ENCODE measurements around the gene PITX3. TPM values are rescaled to one million over a fixed set of nuclear protein-coding genes. Genes with fewer than 3 reads are reported as not detected.
A peak's percentile ranks its signal among the peaks of the same experiment; 100 is the strongest.

PITX3 gene
- total RNA-seq (not detected), polyA plus RNA-seq (not detected)

DNA sequence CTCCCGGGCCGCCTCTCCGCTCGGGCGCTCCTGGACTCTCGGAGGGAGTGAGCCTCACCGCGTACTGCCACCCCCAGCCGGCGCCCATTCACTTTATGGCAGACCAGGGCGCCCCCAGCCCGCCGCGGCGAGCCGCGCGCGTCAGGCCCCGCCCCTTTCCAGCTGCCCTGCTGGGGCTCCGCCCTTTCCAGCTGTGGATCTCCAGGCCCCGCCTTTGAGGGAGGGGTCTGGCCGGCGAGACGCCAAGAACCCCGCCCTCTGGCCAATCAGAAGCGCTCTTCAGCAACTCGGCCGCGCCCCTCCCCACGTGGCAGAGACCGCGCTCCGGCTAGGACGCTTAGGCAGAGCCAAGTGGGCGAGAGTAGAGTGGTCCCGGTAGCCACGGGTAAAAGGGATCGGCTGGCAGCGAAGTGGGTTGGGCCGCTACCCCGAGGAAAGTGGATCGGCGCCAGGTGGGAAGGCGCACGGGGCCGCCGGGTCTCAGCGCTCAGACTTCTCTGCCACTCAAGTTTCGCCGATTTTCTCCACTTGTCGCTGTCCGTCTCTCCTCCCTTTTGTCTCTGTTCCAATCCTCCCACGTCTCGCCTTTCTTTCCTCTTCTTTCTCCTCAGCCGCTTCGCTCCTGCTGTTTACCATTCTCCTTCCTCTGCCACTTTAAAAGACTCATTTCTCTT lies at the start of gene PITX3:
Gene PITX3, minus strand, starts transcription at position 69 of the 674 bp plus-strand sequence. CDS start 9,432 bp downstream, outside the sequence.
- Mint-ChIP-seq H3K4me1 (peaks cover 31 to 43% (median 36%) of the 10 kb centered on the region in 3 donors), H3K36me3 (peaks cover 0 to 8% (median 0%) of the 10 kb centered on the region in 3 donors), H3K9me3 (no peaks in the 10 kb centered on the region), H3K27me3 (peaks cover 15 to 21% of the 10 kb centered on the region in 2 donors), H3K27ac (peak within 1 kb of the TSS in 5 of 8 donors; percentile 4 to 58 (median 25)), H3K4me3 (peak within 1 kb of the TSS; percentile 75 to 92 (median 83))
- no peaks in the 10 kb centered on the region for H3K36me3 ChIP-seq (ENCODE audit: insufficient read depth, low read length)
- ChIA-PET POLR2A (interaction anchor here (0.7 kb wide), 1 partner anchor 110 kb away, joined by 5 read pairs; no protein-coding TSS in a partner anchor), CTCF (interaction anchor here (1.3 to 5.1 kb wide), 3 partner anchors 8 to 111 kb away, joined by 3 to 32 read pairs (median 29); no protein-coding TSS in a partner anchor)
- peak within 1 kb of the TSS; percentile 68 for H3K4me3 ChIP-seq (ENCODE audit: low read length)
- peaks cover 34% of the 10 kb centered on the region for H3K4me1 ChIP-seq (ENCODE audit: insufficient read depth, low read length)
- H3K27me3 ChIP-seq (ENCODE audit: insufficient read depth, low read length, poor library complexity, severe bottlenecking), result peaks cover 18% of the 10 kb centered on the region
- no peaks in the 10 kb centered on the region for H3K9me3 ChIP-seq (ENCODE audit: low read length)
- H3K27ac ChIP-seq (ENCODE audit: low read depth, low read length), result no peak within 1 kb of the TSS
- peak; percentile 80 to 92 (median 89) for DNase-seq

- Histone ChIP-seq H3K4me1 (ENCODE audit: insufficient read depth, low read length) (no peaks in the 10 kb centered on the region), H3K27ac (ENCODE audit: low read depth, low read length) (no peak overlapping the region), H3K36me3 (ENCODE audit: insufficient read depth, low read length) (no peaks in the 10 kb centered on the region), H3K27me3 (ENCODE audit: insufficient read depth, low read length, poor library complexity, severe bottlenecking) (no peaks in the 10 kb centered on the region), H3K9me3 (ENCODE audit: low read length) (no peaks in the 10 kb centered on the region), H3K4me3 (ENCODE audit: low read length) (no peak overlapping the region)
- no peak for DNase-seq
- peak overlapping the region in 2 of 8 donors; percentile 33 to 36 for H3K27ac Mint-ChIP-seq
- peaks cover 0 to 45% (median 6%) of the 10 kb centered on the region in 3 donors for H3K36me3 Mint-ChIP-seq
- no peaks in the 10 kb centered on the region for H3K9me3 Mint-ChIP-seq
- ChIA-PET CTCF (interaction anchor here (1.1 kb wide), 1 partner anchor 12 kb away, joined by 3 read pairs; no protein-coding TSS in a partner anchor), POLR2A (no interaction called here)
- no peak overlapping the region for H3K4me3 Mint-ChIP-seq
- no peaks in the 10 kb centered on the region for H3K27me3 Mint-ChIP-seq
- peaks cover 15 to 50% (median 36%) of the 10 kb centered on the region in 3 donors for H3K4me1 Mint-ChIP-seq
These were observed 48.5 kb upstream of the PITX3 start for GRCh38 chr10:102289840-102290239.

GRCh38 chr10:102289356-102289755 lies 48.0 kb upstream of the PITX3 start:
- Histone ChIP-seq H3K36me3 (ENCODE audit: insufficient read depth, low read length) (no peaks in the 10 kb centered on the region), H3K27ac (ENCODE audit: low read depth, low read length) (no peak overlapping the region), H3K4me3 (ENCODE audit: low read length) (no peak overlapping the region), H3K4me1 (ENCODE audit: insufficient read depth, low read length) (peaks cover 1% of the 10 kb centered on the region), H3K9me3 (ENCODE audit: low read length) (no peaks in the 10 kb centered on the region), H3K27me3 (ENCODE audit: insufficient read depth, low read length, poor library complexity, severe bottlenecking) (no peaks in the 10 kb centered on the region)
- Mint-ChIP-seq H3K4me1 (peaks cover 16 to 51% (median 41%) of the 10 kb centered on the region in 3 donors), H3K36me3 (peaks cover 0 to 44% (median 5%) of the 10 kb centered on the region in 3 donors), H3K27ac (peak overlapping the region in 3 of 8 donors; percentile 33 to 72 (median 36)), H3K4me3 (no peak overlapping the region), H3K9me3 (no peaks in the 10 kb centered on the region), H3K27me3 (no peaks in the 10 kb centered on the region)
- DNase-seq, result no peak
- ChIA-PET CTCF (no interaction called here), POLR2A (no interaction called here)

DNA sequence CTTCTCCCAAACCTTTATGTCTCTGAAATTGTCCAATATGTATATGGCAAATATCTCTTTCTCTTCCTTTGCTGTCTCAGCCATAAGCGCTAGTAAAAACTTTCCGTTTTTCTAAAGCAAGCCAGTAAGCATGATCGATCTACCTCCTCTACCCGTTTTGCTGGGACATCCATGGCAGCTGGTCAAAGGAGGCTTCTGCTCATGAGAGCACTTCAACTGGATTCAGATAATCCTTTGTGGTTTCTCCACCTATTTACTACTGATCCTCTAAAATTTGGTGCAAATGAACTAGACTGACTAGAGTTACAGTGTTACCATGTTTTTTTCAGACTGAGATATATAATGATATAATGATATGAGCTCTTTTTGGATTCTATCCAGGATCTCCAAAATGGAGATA lies 46.7 kb upstream of the PITX3 start:
- CTCF ChIA-PET, result no interaction called here
- H3K4me1 Mint-ChIP-seq, result peaks cover 29 to 64% (median 54%) of the 10 kb centered on the region in 3 donors

GRCh38 chr10:102287538-102287937 lies 46.2 kb upstream of the PITX3 start:
- CTCF ChIA-PET, result no interaction called here
- H3K9me3 ChIP-seq (ENCODE audit: low read length), result no peaks in the 10 kb centered on the region
- no peaks in the 10 kb centered on the region for H3K27me3 ChIP-seq (ENCODE audit: insufficient read depth, low read length, poor library complexity, severe bottlenecking)
- H3K27ac ChIP-seq (ENCODE audit: low read depth, low read length), result no peak overlapping the region
- H3K9me3 Mint-ChIP-seq, result no peaks in the 10 kb centered on the region
- POLR2A ChIA-PET, result no interaction called here
- no peaks in the 10 kb centered on the region for H3K36me3 ChIP-seq (ENCODE audit: insufficient read depth, low read length)
- H3K36me3 Mint-ChIP-seq, result peaks cover 0 to 48% (median 5%) of the 10 kb centered on the region in 3 donors
- no peak for DNase-seq
- H3K4me1 ChIP-seq (ENCODE audit: insufficient read depth, low read length), result peaks cover 18% of the 10 kb centered on the region
- peaks cover 32 to 67% (median 58%) of the 10 kb centered on the region in 3 donors for H3K4me1 Mint-ChIP-seq
- no peak overlapping the region for H3K4me3 ChIP-seq (ENCODE audit: low read length)
- H3K27me3 Mint-ChIP-seq, result no peaks in the 10 kb centered on the region
- H3K27ac Mint-ChIP-seq, result no peak overlapping the region
- no peak overlapping the region for H3K4me3 Mint-ChIP-seq

More for the DNA sequence above, 46.7 kb upstream of the PITX3 start:
- H3K27ac Mint-ChIP-seq, result no peak overlapping the region
- H3K4me3 ChIP-seq (ENCODE audit: low read length), result no peak overlapping the region
- POLR2A ChIA-PET, result no interaction called here
- no peaks in the 10 kb centered on the region for H3K9me3 Mint-ChIP-seq
- H3K27ac ChIP-seq (ENCODE audit: low read depth, low read length), result no peak overlapping the region
- no peaks in the 10 kb centered on the region for H3K36me3 ChIP-seq (ENCODE audit: insufficient read depth, low read length)
- no peaks in the 10 kb centered on the region for H3K27me3 Mint-ChIP-seq
- DNase-seq, result no peak
- H3K4me3 Mint-ChIP-seq, result no peak overlapping the region
- H3K4me1 ChIP-seq (ENCODE audit: insufficient read depth, low read length), result peaks cover 13% of the 10 kb centered on the region
- H3K27me3 ChIP-seq (ENCODE audit: insufficient read depth, low read length, poor library complexity, severe bottlenecking), result no peaks in the 10 kb centered on the region
- no peaks in the 10 kb centered on the region for H3K9me3 ChIP-seq (ENCODE audit: low read length)
- H3K36me3 Mint-ChIP-seq, result peaks cover 0 to 47% (median 5%) of the 10 kb centered on the region in 3 donors

DNA sequence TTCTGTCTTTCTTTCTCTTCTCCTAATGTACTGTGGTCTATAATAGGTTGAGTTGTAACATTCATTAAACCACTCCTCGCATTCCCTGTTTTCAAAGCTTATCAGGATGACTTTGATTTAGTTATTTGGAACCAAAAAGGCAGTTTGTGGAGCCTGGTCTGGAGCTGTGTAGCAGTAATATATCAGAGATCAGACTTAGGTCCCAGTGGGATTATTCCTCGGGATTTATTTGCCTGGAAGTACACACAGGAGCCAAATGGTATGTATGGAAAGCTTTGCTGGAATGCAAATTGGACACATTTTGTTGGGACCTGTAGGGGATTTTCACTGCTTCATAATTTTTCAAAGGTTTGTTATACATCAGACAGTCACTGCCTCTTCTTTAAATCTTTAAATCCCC lies 44.9 kb upstream of the PITX3 start:
- H3K27me3 ChIP-seq (ENCODE audit: insufficient read depth, low read length, poor library complexity, severe bottlenecking), result no peaks in the 10 kb centered on the region
- H3K36me3 ChIP-seq (ENCODE audit: insufficient read depth, low read length), result no peaks in the 10 kb centered on the region
- H3K4me1 ChIP-seq (ENCODE audit: insufficient read depth, low read length), result peaks cover 22% of the 10 kb centered on the region
- ChIA-PET CTCF (no interaction called here), POLR2A (no interaction called here)
- H3K9me3 Mint-ChIP-seq, result no peaks in the 10 kb centered on the region
- no peak overlapping the region for H3K4me3 Mint-ChIP-seq
- H3K27ac ChIP-seq (ENCODE audit: low read depth, low read length), result no peak overlapping the region
- no peak for DNase-seq
- no peak overlapping the region for H3K4me3 ChIP-seq (ENCODE audit: low read length)
- no peaks in the 10 kb centered on the region for H3K9me3 ChIP-seq (ENCODE audit: low read length)
- H3K36me3 Mint-ChIP-seq, result peaks cover 0 to 46% (median 5%) of the 10 kb centered on the region in 3 donors
- H3K4me1 Mint-ChIP-seq, result peaks cover 29 to 65% (median 59%) of the 10 kb centered on the region in 3 donors
- no peaks in the 10 kb centered on the region for H3K27me3 Mint-ChIP-seq
- H3K27ac Mint-ChIP-seq, result no peak overlapping the region

DNA sequence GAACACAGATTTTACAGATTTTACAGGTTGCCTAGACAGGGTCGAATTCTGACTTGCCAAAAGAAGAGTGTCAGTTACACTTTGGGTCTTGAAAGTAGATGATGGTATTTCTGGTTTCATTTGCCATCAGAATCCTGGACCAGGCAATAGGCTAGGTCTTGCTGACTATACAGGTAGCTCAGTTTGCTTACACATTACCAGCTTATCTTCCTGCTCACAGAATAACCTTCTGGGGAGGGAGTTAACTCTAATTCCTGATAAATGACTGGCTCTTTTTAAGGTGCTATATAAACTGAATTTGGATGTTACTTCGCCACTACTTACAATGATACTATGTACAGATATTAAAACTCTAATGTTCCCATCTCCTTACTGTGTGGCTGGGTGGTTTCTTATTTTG lies 43.8 kb upstream of the PITX3 start:
- POLR2A ChIA-PET, result no interaction called here

GRCh38 chr10:102284531-102284930 lies 43.2 kb upstream of the PITX3 start:
- H3K27ac ChIP-seq (ENCODE audit: low read depth, low read length), result no peak overlapping the region
- H3K36me3 ChIP-seq (ENCODE audit: insufficient read depth, low read length), result no peaks in the 10 kb centered on the region
- DNase-seq, result no peak
- CTCF ChIA-PET, result no interaction called here
- Mint-ChIP-seq H3K9me3 (no peaks in the 10 kb centered on the region), H3K27me3 (no peaks in the 10 kb centered on the region), H3K27ac (peak overlapping the region in 6 of 8 donors; percentile 12 to 66 (median 51)), H3K4me1 (peaks cover 39 to 74% (median 70%) of the 10 kb centered on the region in 3 donors), H3K4me3 (no peak overlapping the region), H3K36me3 (peaks cover 0 to 47% (median 5%) of the 10 kb centered on the region in 3 donors)
- POLR2A ChIA-PET, result no interaction called here
- H3K4me3 ChIP-seq (ENCODE audit: low read length), result no peak overlapping the region
- H3K4me1 ChIP-seq (ENCODE audit: insufficient read depth, low read length), result peaks cover 36% of the 10 kb centered on the region
- H3K27me3 ChIP-seq (ENCODE audit: insufficient read depth, low read length, poor library complexity, severe bottlenecking), result no peaks in the 10 kb centered on the region
- no peaks in the 10 kb centered on the region for H3K9me3 ChIP-seq (ENCODE audit: low read length)

More for the DNA sequence above, 43.8 kb upstream of the PITX3 start:
- Histone ChIP-seq H3K4me1 (ENCODE audit: insufficient read depth, low read length) (peaks cover 32% of the 10 kb centered on the region), H3K27me3 (ENCODE audit: insufficient read depth, low read length, poor library complexity, severe bottlenecking) (no peaks in the 10 kb centered on the region), H3K36me3 (ENCODE audit: insufficient read depth, low read length) (no peaks in the 10 kb centered on the region), H3K27ac (ENCODE audit: low read depth, low read length) (no peak overlapping the region), H3K4me3 (ENCODE audit: low read length) (no peak overlapping the region), H3K9me3 (ENCODE audit: low read length) (no peaks in the 10 kb centered on the region)
- Mint-ChIP-seq H3K4me3 (no peak overlapping the region), H3K36me3 (peaks cover 0 to 46% (median 5%) of the 10 kb centered on the region in 3 donors), H3K4me1 (peaks cover 33 to 70% (median 64%) of the 10 kb centered on the region in 3 donors), H3K27me3 (no peaks in the 10 kb centered on the region), H3K27ac (peak overlapping the region in 3 of 8 donors; percentile 0 to 50 (median 47)), H3K9me3 (no peaks in the 10 kb centered on the region)
- CTCF ChIA-PET, result no interaction called here
- no peak for DNase-seq

Data from CD8-positive, alpha-beta memory T cell (primary cell).